DOHH2 (cell line): ENCODE data around the gene PRDM2.

ENCODE experiments used
- CTCF ChIP-seq: fragments of 200-600 bp; sonication (generic); IDR thresholded peaks from one replicate; pipeline ENCODE4 v1.5.1; 2014; ENCODE audit warnings: antibody characterized with exemption, mild to moderate bottlenecking, low read depth, low read length; ENCODE audit not compliant: poor library complexity, severe bottlenecking
- EZH2phosphoT487 ChIP-seq: fragments of 200-600 bp; sonication (generic); IDR thresholded peaks from 2 replicates; pipeline ENCODE4 v1.6.1; 2017; ENCODE audit warnings: borderline replicate concordance, mild to moderate bottlenecking, antibody characterized with exemption, low read length, moderate library complexity, mixed read lengths

DNA sequence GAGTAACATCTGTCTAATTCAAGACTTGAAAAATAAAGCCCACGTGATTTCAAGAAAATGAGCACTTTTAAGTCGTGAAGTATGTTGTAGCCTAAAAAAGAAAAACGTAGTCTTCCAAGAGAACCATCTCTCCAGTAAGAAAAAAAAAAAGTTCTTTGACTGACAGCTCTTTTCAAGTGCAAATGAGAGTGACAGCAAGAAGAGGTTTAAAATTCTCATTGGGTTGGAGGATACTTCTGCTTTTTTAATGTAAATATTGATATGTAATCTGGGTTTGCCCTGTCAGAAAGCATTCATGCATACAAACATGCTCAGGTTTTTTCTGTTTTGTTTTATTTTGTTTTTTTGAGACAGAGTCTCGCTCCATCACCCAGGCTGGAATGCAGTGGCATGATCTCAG, 32.3 kb upstream of the PRDM2 start:
- TF ChIP-seq EZH2phosphoT487 = no peak
- TF ChIP-seq CTCF = no peak
